ENCODE measurements around the gene TPMT.

GRCh38 chr6:18142591-18142861 is 12.4 kb downstream of the TPMT start:
- TF ChIP-seq EZH2 (IDR thresholded peaks at IDR 0.05; ENCODE audit: insufficient read depth, low read length) (no peak), CTCF (IDR thresholded peaks at IDR 0.05; ENCODE audit: insufficient read depth, low read depth, low read length) (no peak)
